AG09319 (cell line): ENCODE results near the gene UBE2R2.
"Not testable (repeated sequence)": the region's sequence is repeated elsewhere in the genome, so short reads cannot be mapped to it uniquely, and the experiment has no call there.

Experiments used
- DNase-seq: peaks from one replicate; pipeline ENCODE4 v3.0.0-alpha.2; 2010; ENCODE audit warnings: low read depth; ENCODE audit errors: extremely low read depth
- TF ChIP-seq, protein P1 (sequence below): IDR thresholded peaks from 2 replicates; pipeline ENCODE4 v1.5.1; 2011; ENCODE audit warnings: low read depth, mild to moderate bottlenecking, inconsistent platforms, low read length, moderate library complexity

UBE2R2 gene

DNA sequence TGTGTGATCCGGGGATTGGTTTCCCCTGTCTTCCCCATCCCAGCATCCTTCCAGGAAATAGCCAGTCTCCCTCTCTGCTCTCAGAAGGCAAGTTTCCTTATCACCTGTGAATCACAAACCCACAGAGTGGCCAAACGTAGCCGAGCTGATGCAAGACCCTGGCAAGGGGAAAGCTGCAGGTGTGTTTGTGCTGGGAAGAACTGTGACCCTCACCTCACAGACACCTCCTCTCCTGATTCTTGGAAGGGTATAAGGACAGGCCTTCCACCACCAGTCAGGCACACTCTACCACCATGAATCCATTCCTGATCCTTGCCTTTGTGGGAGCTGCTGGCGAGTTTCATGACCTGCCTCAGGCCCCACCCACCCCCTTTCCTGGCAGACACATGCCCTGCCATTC, 21.7 kb upstream of the UBE2R2 start, which contains the start of gene PRSS3:
Gene PRSS3, plus strand, starts transcription at position 281 of the 400 bp plus-strand sequence. Its CDS starts 13 bp downstream, at position 294.
- no peak for DNase-seq
- TF ChIP-seq, protein P1, sequence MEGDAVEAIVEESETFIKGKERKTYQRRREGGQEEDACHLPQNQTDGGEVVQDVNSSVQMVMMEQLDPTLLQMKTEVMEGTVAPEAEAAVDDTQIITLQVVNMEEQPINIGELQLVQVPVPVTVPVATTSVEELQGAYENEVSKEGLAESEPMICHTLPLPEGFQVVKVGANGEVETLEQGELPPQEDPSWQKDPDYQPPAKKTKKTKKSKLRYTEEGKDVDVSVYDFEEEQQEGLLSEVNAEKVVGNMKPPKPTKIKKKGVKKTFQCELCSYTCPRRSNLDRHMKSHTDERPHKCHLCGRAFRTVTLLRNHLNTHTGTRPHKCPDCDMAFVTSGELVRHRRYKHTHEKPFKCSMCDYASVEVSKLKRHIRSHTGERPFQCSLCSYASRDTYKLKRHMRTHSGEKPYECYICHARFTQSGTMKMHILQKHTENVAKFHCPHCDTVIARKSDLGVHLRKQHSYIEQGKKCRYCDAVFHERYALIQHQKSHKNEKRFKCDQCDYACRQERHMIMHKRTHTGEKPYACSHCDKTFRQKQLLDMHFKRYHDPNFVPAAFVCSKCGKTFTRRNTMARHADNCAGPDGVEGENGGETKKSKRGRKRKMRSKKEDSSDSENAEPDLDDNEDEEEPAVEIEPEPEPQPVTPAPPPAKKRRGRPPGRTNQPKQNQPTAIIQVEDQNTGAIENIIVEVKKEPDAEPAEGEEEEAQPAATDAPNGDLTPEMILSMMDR, result no peak

DNA sequence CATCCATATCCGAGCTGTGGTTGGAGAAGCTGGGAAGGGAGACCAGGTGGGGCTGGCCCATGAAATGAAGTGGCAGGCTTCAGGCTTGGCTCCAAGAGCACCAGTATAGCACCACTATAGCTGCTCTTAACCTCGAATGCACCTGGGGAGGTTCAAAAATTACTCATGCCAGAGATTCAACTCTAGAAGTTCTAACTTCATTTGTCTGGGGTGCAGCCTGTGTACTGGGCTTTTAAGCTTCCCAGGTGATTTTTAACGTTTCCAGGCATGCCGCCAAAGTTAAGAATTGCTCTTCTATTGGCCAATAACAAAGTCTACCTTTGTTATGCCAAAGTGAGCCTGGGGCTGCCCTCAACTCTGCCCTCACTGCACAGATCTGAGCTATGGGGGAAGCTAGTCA, 21.1 kb upstream of the UBE2R2 start:
- TF ChIP-seq, protein P1, result no peak
- no peak for DNase-seq

DNA sequence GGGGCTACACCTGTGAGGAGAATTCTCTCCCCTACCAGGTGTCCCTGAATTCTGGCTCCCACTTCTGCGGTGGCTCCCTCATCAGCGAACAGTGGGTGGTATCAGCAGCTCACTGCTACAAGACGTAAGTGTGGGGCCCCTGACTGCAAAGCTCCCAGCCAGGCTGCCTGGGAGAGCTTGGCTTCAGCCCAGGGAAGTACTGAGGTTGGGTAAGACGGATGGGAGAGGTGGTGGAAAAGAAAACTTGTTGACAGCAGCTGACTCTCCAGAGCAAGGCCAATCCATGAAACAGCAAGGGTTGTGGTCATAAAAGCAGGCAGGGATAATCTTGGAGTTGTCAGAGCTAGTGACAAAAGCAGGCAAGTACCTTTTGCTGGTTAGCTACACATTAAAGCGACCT, 20.3 kb upstream of the UBE2R2 start:
- not testable (repeated sequence) for DNase-seq

DNA sequence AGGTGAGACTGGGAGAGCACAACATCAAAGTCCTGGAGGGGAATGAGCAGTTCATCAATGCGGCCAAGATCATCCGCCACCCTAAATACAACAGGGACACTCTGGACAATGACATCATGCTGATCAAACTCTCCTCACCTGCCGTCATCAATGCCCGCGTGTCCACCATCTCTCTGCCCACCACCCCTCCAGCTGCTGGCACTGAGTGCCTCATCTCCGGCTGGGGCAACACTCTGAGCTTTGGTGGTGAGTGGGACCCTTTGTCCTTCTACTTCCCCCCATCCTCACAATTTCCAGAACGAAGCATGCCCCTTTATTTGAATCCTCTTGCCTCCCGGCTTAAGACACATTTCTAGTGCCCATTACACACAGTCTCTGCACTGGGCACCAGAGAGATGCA, 19.1 kb upstream of the UBE2R2 start:
- TF ChIP-seq, protein P1, result no peak
- no peak for DNase-seq

DNA sequence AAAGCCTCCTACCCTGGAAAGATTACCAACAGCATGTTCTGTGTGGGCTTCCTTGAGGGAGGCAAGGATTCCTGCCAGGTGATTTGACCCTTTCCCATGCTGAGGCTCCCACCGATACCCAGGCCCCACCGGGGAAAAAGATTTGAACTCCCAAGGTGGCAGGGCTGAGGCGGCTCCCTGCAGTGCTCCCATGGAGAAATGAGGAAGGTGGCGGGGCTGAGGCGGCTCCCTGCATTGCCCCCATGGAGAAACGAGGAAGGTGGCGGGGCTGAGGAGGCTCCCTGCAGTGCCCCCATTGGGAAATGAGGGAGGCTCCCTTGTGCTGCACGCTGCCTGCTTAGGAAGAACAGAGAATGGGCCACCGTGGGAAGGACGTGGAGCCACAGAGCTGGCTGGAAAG, 18.4 kb upstream of the UBE2R2 start:
- TF ChIP-seq, protein P1, result no peak
- no peak for DNase-seq

DNA sequence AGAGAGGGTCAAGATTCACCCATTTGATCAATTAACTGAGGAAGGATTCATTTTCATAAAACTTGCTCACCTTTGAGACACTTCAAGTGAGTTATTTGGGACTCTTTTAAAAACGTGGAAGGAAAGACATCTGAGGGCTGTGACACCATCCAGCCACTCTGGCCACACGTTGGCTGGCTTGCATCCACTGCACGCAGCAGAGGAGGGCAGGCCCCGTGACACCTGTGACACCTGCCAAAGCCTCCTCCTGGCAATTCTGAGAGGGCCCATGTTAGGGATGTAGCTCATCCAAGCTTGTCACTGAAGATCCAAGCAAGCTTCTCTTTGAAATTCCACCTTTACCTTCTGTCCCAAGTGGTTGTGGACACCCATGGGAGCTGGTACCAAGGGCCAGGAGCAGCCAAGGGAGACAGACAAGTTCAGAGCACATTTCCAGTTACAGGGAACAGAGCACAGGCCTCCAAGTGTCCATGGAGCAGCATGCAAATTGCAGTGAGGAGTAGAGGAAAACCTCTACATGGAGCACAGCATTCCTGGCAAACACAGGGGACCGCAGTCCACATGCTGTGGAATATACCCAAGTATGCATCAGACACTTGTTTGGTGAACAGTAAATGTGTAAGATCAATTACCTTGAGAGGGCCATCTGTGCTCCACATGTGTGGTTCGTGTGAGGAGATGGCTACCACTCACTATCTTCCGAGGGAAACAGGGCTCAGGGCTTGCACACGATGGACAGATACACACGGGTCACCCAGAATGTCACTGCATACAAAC, 16.8 kb upstream of the UBE2R2 start:
- DNase-seq, result no peak
- TF ChIP-seq, protein P1, result no peak

DNA sequence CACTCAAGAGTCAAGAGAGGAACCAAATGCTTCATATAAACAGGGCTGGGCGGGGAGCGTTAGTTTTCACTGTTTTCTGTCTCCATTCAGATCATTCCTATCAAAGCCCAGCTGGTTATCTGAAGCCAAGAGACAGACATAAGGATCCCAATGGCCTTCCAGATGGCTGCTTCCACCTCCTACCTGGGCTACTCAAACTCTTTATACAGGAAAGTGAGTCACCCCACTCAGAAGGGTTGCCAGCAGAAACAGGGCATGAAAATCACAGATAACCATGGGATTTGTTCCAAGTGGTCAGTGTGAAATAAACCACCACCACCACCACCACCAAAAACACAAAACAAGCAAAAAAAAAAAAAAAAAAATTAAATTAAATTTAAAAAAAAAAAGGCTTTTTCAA, 16.1 kb upstream of the UBE2R2 start:
- TF ChIP-seq, protein P1, result no peak

DNA sequence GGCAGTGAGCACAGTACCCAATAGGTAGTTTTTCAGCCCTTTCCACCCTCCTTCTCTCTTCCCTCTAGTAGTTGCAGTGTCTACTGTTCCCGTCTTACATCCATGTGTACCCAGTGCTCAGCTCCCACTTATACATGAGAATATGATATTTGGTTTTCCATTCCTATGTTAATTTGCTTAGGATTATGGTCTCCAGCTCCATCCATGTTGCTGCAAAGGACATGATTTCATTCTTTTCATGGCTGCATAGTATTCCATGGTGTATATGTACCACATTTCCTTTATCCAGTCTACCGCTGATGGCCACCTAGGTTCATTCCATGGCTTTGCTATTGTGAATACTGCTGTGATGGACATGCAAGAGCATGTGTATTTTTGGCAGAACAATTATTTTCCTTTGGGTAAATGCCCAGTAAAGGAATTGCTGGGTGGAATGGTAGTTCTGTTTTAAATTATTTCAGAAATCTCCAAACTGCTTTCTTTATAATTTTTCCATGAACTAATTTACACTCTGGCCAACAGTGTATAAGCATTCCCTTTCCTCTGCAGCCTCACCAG, 14.9 kb upstream of the UBE2R2 start:
- DNase-seq, result not testable (repeated sequence)

More for the DNA sequence above, 16.1 kb upstream of the UBE2R2 start:
- no peak for DNase-seq

DNA sequence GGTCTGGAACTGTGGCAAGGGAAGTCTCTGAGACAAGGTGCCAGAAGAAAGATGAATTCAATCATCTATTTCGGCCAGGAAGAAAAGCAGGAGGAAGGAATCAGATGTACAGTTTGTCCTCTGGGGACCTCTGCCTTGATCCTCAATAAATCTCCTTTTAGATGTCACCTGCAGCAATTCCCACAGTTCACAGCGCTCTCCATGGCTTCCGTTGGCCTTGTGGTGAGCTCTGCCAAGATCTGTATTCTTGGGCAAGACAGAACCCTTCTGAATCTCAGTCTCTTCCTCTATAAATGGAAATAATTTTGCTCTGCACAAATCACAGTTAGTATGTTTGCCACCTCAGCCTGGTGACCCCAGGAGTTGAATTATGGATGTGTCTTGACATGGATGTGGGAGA, 12.8 kb upstream of the UBE2R2 start:
- not testable (repeated sequence) for DNase-seq

DNA sequence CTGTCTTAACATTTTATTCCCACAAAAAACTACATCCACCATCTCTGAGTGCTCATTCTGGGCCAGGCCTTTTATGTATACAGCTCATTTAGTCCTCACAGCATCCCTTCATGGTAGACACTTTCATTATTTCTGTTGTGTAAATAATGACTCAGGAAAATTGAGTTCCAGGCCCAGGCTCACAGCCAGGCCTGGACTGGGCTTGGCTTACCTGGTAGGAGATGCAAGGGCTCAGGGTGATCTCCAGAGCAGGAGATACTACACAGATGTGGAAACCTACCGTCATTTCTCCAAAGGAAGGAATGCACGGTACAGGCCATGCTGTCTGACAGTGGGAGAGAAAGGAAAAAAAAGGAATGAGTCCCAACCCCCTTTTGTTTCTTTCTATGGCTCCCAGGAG, 9.8 kb upstream of the UBE2R2 start:
- DNase-seq, result not testable (repeated sequence)

DNA sequence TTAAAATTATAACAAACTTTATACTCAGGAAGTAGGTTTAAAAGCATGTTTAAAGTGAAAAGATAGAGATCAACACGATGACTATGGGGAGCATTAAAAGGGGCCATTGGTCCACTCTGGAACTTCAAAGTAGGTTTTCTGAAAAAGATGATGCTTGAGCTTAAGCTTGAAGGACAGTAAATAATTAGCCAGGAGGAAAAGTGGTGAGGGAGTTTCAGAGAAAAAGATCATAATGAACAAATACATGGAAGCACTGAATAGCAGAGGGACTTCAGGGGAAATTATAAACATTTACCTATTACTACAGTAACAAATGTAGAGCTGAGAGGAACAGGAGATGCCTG, 8.0 kb upstream of the UBE2R2 start:
- not testable (repeated sequence) for DNase-seq
